IMR-90 (cell line): ENCODE measurements around the gene VTN.

Experiments used
- BHLHE40 ChIP-seq: fragments of 150-350 bp; IDR thresholded peaks from 2 replicates; pipeline ENCODE4 v1.6.1; 2016; ENCODE audit warnings: mild to moderate bottlenecking, low read depth, low read length
- CHD1 ChIP-seq: IDR thresholded peaks from 2 replicates; pipeline ENCODE4 v1.6.1; 2012; ENCODE audit warnings: low read depth, low read length, improper control_type of control experiment
- MAZ ChIP-seq: IDR thresholded peaks from 2 replicates; pipeline ENCODE4 v1.6.1; 2012; ENCODE audit warnings: low read depth, mild to moderate bottlenecking, low read length, improper control_type of control experiment, moderate library complexity, borderline replicate concordance
- MXI1 ChIP-seq: IDR thresholded peaks from 2 replicates; pipeline ENCODE4 v1.6.1; 2012; ENCODE audit warnings: low read depth, mild to moderate bottlenecking, low read length, moderate library complexity, borderline replicate concordance
- NFE2L2 ChIP-seq: fragments of 150-350 bp; IDR thresholded peaks from 2 replicates; pipeline ENCODE4 v1.6.1; 2016; ENCODE audit warnings: low read depth, mild to moderate bottlenecking, low read length
- POLR2A ChIP-seq: IDR thresholded peaks from 2 replicates; pipeline ENCODE4 v1.6.1; 2012; ENCODE audit warnings: mild to moderate bottlenecking, low read depth, low read length
- RCOR1 ChIP-seq: IDR thresholded peaks from 2 replicates; pipeline ENCODE4 v1.6.1; 2012; ENCODE audit warnings: mild to moderate bottlenecking, low read length, improper control_type of control experiment; ENCODE audit not compliant: insufficient replicate concordance
- RFX5 ChIP-seq: IDR thresholded peaks from 2 replicates; pipeline ENCODE4 v1.8.0; 2012; ENCODE audit warnings: low read depth, mild to moderate bottlenecking, low read length, moderate library complexity
- TF ChIP-seq, protein P1 (sequence below): conservative IDR thresholded peaks from 2 replicates; pipeline ENCODE4 v1.5.1; 2012; ENCODE audit warnings: mild to moderate bottlenecking, low read depth, low read length, improper control_type of control experiment
- TF ChIP-seq, protein P2 (sequence below): fragments of 150-350 bp; IDR thresholded peaks from 2 replicates; pipeline ENCODE4 v1.6.1; 2016; ENCODE audit warnings: low read depth, mild to moderate bottlenecking, low read length, moderate library complexity, borderline replicate concordance

DNA sequence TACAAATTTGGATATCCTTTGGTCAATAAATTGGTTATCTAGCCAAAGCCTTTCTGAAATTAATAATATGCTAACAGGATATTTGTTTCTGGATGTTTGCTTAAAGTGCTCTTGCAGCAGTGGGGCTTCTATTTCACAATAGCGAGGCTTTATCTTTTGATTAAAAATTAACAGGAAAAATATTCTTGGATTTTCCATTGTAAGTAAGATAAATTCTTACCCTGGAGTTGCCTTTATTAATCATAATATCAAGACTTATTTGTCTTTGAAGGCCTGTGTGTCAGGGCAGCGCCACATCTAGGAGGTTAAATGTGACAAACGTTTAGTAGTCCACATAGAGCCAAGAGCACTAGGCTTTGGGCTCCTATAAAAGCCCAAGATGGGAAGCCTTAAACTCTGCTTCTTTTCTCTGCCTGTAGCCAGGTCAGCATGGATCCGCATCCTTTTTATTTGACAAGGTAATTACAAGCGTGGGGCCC is 45.8 kb downstream of the VTN start:
- TF ChIP-seq, protein P1, sequence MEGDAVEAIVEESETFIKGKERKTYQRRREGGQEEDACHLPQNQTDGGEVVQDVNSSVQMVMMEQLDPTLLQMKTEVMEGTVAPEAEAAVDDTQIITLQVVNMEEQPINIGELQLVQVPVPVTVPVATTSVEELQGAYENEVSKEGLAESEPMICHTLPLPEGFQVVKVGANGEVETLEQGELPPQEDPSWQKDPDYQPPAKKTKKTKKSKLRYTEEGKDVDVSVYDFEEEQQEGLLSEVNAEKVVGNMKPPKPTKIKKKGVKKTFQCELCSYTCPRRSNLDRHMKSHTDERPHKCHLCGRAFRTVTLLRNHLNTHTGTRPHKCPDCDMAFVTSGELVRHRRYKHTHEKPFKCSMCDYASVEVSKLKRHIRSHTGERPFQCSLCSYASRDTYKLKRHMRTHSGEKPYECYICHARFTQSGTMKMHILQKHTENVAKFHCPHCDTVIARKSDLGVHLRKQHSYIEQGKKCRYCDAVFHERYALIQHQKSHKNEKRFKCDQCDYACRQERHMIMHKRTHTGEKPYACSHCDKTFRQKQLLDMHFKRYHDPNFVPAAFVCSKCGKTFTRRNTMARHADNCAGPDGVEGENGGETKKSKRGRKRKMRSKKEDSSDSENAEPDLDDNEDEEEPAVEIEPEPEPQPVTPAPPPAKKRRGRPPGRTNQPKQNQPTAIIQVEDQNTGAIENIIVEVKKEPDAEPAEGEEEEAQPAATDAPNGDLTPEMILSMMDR, result no peak
- no peak for TF ChIP-seq MXI1
- TF ChIP-seq, protein P2, sequence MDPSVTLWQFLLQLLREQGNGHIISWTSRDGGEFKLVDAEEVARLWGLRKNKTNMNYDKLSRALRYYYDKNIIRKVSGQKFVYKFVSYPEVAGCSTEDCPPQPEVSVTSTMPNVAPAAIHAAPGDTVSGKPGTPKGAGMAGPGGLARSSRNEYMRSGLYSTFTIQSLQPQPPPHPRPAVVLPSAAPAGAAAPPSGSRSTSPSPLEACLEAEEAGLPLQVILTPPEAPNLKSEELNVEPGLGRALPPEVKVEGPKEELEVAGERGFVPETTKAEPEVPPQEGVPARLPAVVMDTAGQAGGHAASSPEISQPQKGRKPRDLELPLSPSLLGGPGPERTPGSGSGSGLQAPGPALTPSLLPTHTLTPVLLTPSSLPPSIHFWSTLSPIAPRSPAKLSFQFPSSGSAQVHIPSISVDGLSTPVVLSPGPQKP, result no peak
- no peak for TF ChIP-seq NFE2L2
- no peak for TF ChIP-seq CHD1
- TF ChIP-seq POLR2A, result no peak
- no peak for TF ChIP-seq BHLHE40
- no peak for TF ChIP-seq RCOR1
- TF ChIP-seq MAZ, result no peak
- TF ChIP-seq RFX5, result no peak
